HG03439 (cell line): ENCODE data around the gene LTB4R.
"Not testable (repeated sequence)": the region's sequence is repeated elsewhere in the genome, so short reads cannot be mapped to it uniquely, and the experiment has no call there.

ENCODE experiments used
- ATAC-seq: cut with Tn5 transposase; IDR thresholded peaks from one replicate; pipeline ENCODE4 v1.9.1; 2021; ENCODE audit warnings: mild to moderate bottlenecking, moderate library complexity; ENCODE audit not compliant: unreplicated experiment

The LTB4R gene

GRCh38 chr14:24317141-24317928, 6.0 kb downstream of the LTB4R start:
- ATAC-seq = no peak

- no peak for ATAC-seq
Observed at GRCh38 chr14:24321212-24321975, 10.1 kb downstream of the LTB4R start.

- no peak for ATAC-seq
Observed at GRCh38 chr14:24322672-24323071, 11.4 kb downstream of the LTB4R start.

- ATAC-seq = no peak
Observed at GRCh38 chr14:24323341-24323740, 12.0 kb downstream of the LTB4R start.

- ATAC-seq = no peak
Observed at GRCh38 chr14:24324024-24324423, 12.7 kb downstream of the LTB4R start.

- no peak for ATAC-seq
Observed at GRCh38 chr14:24325041-24325530, 13.8 kb downstream of the LTB4R start.

GRCh38 chr14:24325963-24326362, 14.7 kb downstream of the LTB4R start:
- no peak for ATAC-seq

- ATAC-seq = no peak
Observed at GRCh38 chr14:24327303-24327702, 16.0 kb downstream of the LTB4R start.

- not testable (repeated sequence) for ATAC-seq
Observed at GRCh38 chr14:24327914-24328313, 16.6 kb downstream of the LTB4R start.

- no peak for ATAC-seq
Observed at GRCh38 chr14:24329073-24329663, 17.9 kb downstream of the LTB4R start.

GRCh38 chr14:24329736-24330135, 18.4 kb downstream of the LTB4R start:
- no peak for ATAC-seq

- ATAC-seq = no peak
Observed at GRCh38 chr14:24330973-24331674, 19.8 kb downstream of the LTB4R start.

- no peak for ATAC-seq
Observed at GRCh38 chr14:24331731-24332267, 20.5 kb downstream of the LTB4R start.

- peak; percentile 82 for ATAC-seq
Observed at GRCh38 chr14:24332268-24332993, 21.1 kb downstream of the LTB4R start.

GRCh38 chr14:24334431-24335291, 23.4 kb downstream of the LTB4R start, which contains the start of gene ADCY4:
TSS of gene ADCY4 (minus strand) at chr14:24335071. CDS start at chr14:24334652, 419 bp downstream.
- ATAC-seq = no peak

- ATAC-seq = no peak
Observed at GRCh38 chr14:24335461-24336171, 24.3 kb downstream of the LTB4R start.

- ATAC-seq = no peak
Observed at GRCh38 chr14:24337144-24337823, 26.0 kb downstream of the LTB4R start.

- ATAC-seq = no peak
Observed at GRCh38 chr14:24337824-24338175, 26.5 kb downstream of the LTB4R start.
